Measurements from ENCODE around the gene PODNL1.
A peak's percentile ranks its signal among the peaks of the same experiment; 100 is the strongest.
"Not testable (repeated sequence)": the region's sequence is repeated elsewhere in the genome, so short reads cannot be mapped to it uniquely, and the experiment has no call there.

The PODNL1 gene

GRCh38 chr19:13923194-13923987 is 14.8 kb downstream of the PODNL1 start:
- DNase-seq (ENCODE audit: low read depth) = no peak

DNA sequence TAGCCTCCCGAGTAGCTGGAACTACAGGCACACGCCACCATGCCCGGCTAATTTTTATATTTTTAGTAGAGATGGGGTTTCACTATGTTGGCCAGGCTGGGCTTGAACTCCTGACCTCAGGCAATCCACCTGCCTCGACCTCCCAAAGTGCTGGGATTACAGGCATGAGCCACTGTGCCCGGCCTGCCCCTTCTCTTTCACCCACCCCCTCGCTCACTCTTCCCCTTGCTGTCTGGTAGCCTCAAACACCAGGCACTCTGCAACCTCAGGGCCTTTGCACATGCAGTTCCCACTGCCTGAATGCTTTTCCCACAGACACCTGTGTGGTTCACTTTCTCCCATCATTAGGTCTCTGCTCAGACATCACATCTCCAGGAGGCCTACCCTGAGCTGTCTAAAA is 16.1 kb downstream of the PODNL1 start:
- not testable (repeated sequence) for DNase-seq (ENCODE audit: low read depth)

DNA sequence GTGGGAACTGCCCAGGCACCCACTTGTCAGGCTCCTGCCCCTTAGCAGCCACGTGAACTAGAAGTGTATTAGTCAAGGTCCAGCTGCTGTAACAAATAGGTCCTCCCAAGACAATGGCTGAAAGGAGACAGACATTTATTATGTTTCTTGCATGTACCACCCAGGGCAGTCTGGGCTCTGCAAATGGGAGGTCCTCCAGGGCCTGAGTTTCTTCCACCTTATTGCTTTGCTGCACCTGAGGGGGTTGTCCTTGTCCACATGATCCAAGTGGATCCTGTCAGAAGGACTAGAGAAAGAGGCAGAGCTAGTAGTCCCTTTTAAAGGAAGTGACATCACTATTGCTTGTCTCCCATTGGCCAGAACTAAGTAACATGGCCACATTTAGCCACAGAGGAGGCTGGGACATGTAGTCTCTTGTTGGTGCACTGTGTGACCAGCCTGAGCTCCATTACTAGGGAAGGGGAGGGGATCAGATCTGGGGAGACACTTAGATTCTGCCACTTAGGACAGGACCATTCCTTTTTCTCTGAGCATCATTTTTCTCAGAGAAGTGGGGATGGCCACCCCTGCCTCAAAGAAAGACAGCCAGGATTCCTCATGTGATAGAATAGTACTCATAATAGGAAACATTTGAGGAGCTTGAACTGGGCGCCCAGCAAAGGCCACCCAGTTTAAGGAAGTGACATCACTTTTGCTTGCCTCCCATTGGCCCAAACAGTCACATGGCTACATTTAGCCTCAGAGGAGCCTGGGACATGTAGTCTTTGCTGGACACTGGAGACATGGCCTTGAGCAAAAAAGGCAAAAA is 17.1 kb downstream of the PODNL1 start:
- no peak for DNase-seq (ENCODE audit: low read depth)

DNA sequence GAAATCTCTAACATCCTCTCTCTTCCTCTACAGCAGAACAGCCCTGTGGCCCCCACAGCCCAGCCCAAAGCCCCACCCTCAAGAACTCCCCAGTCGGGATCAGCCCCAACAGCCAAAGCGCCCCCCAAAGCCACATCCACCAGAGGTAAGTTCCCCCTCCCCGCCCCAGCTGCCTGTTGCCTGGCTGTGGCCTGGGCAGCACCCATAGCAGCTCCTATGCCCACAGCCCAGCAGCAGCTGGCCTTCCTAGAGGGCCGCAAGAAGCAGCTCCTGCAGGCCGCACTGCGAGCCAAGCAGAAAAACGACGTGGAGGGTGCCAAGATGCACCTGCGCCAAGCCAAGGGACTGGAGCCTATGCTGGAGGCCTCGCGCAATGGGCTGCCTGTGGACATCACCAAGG is 17.7 kb downstream of the PODNL1 start:
- DNase-seq (ENCODE audit: low read depth) = no peak

DNA sequence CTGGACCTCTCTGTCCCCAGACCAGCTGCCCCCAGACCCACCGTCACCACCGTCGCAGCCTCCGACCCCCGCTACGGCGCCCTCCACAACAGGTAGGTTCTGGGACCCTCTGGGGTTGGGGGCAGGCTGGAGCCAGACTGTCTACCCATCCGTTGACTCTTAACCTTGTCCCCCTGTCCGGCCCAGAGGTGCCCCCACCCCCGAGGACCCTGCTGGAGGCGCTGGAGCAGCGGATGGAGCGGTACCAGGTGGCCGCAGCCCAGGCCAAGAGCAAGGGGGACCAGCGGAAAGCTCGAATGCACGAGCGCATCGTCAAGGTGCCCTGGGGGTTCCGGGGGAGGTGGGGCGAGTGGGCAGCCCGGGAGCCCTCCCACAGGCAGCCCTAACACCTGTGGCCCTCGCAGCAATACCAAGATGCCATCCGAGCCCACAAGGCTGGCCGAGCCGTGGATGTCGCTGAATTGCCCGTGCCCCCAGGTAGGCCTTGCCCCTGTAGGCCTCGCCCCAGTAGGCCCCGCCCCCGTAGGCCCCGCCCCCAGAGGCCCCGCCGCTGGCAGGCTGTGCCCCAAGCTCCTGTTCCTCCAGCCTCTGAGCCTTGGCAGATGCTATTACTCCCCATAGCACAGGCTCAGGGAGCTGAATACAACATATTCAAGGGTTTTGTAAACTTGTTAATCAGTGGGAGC is 19.3 kb downstream of the PODNL1 start:
- no peak for DNase-seq (ENCODE audit: low read depth)

DNA sequence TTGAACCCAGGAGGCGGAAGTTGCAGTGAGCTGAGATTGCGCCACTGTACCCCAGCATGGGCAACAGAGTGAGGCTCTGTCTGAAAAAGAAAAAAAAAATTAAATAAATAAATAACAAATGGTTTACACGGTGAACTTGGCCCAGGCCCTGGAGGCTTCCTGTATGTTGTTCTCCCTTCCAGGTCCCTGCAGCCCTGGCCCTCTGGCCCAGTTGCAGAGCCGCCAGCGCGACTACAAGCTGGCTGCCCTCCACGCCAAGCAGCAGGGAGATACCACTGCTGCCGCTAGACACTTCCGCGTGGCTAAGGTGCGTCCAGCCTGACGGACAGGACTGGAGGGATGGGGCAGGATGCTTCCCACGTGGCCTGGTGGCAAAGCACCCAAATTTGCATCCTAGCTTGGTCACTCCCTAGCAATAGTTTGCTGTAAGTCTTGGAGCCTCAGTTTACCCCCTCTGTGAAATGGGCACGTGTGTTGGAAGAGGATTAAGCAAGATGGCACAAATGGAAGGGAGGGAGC is 20.3 kb downstream of the PODNL1 start:
- DNase-seq (ENCODE audit: low read depth) = no peak

- no peak for DNase-seq (ENCODE audit: low read depth)
Measured at GRCh38 chr19:13914777-13915176, 23.4 kb downstream of the PODNL1 start.

DNA sequence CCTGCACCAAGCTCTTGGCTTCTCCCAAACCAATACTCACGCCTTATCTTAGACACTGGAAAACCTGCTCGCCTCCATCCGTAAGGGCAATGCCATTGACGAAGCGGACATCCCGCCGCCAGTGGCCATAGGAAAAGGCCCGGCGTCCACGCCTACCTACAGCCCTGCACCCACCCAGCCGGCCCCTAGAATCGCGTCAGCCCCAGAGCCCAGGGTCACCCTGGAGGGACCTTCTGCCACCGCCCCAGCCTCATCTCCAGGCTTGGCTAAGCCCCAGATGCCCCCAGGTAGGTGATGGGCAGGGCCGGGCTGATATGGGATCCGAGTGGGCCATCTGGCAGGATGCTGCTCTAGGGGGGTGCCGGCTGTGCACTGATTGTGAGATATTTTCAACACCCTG is 24.9 kb downstream of the PODNL1 start:
- no peak for DNase-seq (ENCODE audit: low read depth)

- no peak for DNase-seq (ENCODE audit: low read depth)
Measured at GRCh38 chr19:13909430-13909829, 28.8 kb downstream of the PODNL1 start.

GRCh38 chr19:13908674-13909073 is 29.5 kb downstream of the PODNL1 start:
- DNase-seq (ENCODE audit: low read depth) = no peak

DNA sequence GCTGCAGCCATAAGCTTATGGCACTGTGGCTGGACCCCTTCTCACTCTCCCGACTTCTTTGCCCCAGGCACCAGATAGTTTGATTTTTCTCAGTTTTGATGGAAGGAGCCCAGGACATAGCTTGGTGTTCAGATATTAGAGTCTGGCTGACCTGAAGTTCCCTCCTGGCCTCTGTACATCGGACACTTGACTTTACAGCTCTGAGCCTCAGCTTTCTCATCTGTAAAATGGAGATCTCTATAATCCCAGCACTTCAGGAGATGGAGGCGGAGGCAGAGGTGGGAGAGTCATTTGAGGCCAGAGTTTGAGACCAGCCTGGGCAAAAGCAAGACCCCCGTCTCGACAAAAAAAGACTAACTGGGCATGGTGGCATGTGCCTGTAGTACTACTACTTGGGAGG is 31.3 kb downstream of the PODNL1 start:
- DNase-seq (ENCODE audit: low read depth) = no peak

GRCh38 chr19:13906521-13906904 is 31.7 kb downstream of the PODNL1 start:
- no peak for DNase-seq (ENCODE audit: low read depth)

DNA sequence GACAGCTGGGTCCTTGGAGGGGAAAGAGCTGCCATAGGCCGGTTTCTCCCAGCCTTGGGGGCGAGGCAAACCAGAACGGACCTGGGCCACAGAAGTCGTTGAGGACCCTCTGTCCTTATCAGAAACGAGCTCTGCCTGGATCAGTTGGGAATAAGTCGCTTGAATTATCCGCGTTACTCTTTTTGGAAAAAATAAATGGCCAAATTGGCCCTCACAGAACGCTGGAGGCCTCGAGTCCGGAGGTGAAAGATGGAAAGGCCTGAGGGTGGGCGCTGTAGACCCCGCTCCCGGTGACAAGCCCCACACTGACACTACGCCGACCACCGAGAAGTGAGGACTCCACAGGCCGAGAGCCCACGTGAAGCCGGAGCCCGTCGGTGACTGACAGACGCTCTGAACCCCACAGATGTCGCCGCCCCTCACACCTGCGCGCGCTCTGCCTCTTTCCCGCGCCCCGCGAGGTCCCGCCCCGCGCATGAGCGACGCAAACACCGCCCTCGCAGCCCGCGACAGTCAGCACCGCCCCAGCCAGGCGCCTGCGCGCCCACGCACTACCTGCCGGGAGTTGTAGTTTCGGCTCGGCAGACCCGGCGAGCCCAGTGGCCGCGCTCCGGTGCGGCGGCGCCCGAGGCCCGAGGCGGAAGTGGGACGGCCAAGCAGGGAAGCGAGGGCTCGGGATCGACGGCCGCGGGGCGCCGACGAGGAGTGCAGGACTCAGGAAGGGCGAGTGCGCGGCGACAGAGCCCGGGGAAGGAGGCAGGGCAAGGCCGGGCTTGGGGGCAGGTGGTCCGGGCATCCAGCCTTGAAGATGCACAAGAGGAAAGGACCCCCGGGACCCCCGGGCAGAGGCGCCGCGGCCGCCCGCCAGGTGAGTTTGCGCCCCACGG is 32.3 kb downstream of the PODNL1 start, which contains the start of the genes BRME1 and CC2D1A:
TSS of gene BRME1 (minus strand) at position 484 of the 887 bp plus-strand sequence. CDS start 1,225 bp downstream, outside the sequence.
TSS of gene CC2D1A (plus strand) at position 568 of the 887 bp plus-strand sequence. CDS start at position 809, 241 bp downstream.
- DNase-seq (ENCODE audit: low read depth) = peak; percentile 39

DNA sequence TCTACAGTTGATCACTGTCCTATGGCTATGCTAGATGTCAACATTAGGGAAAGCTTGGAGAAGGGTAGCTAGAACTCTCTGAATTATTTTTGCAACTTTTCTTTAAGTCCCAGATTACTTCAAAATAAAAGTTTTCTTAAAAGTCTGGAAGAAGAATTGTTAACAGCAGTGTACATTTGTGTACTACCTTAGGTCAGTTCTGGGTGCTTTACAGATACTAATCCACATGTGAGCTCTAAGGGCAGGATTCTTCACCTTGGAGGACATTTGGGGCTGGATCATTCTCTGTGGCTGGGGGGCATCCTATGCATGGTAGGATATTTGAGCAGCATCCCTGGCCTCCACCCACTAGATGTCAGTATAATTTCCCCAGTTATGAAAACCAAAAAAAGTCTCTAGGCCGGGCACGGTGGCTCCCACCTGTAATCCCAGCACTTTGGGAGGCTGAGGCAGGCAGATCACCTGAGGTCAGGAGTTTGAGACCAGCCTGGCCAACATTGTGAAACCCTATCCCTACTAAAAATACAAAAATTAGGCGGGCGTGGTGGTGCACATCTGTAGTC is 35.1 kb downstream of the PODNL1 start:
- no peak for DNase-seq (ENCODE audit: low read depth)

DNA sequence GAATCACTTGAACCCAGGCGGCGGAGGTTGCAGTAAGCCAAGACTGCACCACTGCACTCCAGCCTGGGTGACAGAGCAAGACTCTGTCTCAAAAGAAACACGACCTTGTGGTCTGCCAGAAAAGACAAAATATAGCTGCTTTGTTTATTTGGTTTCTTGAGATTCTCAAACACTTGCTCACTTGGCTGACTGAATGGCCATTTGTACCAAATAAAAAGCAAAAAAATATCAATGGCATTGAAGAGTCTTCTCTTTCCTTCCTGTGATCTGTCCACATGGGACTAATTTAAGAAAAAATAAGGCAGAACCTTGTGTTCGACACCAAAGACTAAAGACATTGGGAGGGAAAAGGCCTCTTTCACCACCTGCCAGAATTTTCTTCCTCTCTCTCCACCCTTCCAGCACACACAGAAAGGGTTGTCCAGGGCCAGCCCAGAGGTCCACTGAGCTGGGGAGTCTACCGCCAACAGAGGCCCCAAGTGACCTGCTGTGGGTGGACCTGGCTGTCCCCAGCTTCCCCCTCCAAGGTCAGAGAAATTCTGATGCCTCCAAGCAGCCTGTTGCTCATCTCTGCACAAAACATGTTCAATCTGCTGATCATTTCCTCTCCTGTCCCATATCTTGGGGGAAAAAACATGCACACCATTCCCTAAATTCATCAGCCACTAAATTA is 38.2 kb downstream of the PODNL1 start:
- no peak for DNase-seq (ENCODE audit: low read depth)

DNA sequence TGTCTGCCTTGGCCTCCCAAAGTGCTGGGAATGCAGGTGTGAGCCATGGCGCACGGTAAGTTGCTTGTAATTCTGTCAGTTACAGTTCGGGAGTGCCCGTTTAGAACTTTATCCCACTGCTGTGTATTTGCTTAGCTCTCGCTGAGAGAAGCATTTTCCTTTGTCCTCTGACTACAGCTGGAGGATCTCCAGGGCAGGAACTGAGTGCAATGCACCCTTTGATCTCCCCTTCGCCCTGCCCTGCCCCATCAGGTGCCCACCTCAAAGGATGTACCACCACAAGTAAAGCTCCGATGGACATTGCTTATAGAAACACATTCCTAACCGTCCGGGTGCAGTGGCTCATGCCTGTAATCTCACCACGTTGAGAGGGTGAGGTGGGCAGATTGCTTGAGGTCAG is 38.8 kb downstream of the PODNL1 start:
- no peak for DNase-seq (ENCODE audit: low read depth)

GRCh38 chr19:13896227-13896626 is 42.0 kb downstream of the PODNL1 start:
- DNase-seq (ENCODE audit: low read depth) = no peak

- DNase-seq (ENCODE audit: low read depth) = no peak
Measured at GRCh38 chr19:13894552-13894951, 43.7 kb downstream of the PODNL1 start.

- DNase-seq (ENCODE audit: low read depth) = no peak
Measured at GRCh38 chr19:13892870-13893269, 45.3 kb downstream of the PODNL1 start.

- no peak for DNase-seq (ENCODE audit: low read depth)
Measured at GRCh38 chr19:13890136-13890535, 48.1 kb downstream of the PODNL1 start.
